ENCODE data around the gene ADGRD1.
"Not testable (repeated sequence)": the region's sequence is repeated elsewhere in the genome, so short reads cannot be mapped to it uniquely, and the experiment has no call there.

The ADGRD1 gene

DNA sequence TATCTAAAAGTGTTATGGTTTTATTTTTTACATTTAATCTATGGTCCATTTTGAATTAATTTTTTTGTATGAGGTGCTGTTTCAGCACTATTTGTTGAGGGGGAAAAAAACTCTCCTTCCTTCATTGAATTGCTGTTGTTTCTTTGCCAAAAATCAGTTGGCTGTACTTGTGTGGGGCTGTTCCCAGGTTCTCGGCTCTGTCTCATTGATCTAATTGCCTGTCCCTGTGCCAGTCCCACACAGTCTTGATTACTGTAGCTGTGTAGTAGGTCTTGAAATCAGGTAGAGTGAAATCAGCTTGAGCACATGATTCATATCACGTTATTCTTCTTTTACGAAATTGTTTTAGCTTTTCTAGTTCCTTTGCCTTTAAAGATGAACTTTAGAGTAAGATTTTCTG lies 109.7 kb downstream of the ADGRD1 start:
- no peak overlapping the region for H3K9ac ChIP-seq (ENCODE audit: low read depth, low read length)
- H3K4me1 ChIP-seq (ENCODE audit: control insufficient read depth, insufficient read depth, low read length), result no peaks in the 10 kb centered on the region
- no peak overlapping the region for H3K4me3 ChIP-seq (ENCODE audit: low read depth, low read length)
- no peaks in the 10 kb centered on the region for H3K9me3 ChIP-seq (ENCODE audit: control insufficient read depth, insufficient read depth, low read length)
- H3K36me3 ChIP-seq (ENCODE audit: control insufficient read depth, insufficient read depth, low read length), result no peaks in the 10 kb centered on the region
- no peaks in the 10 kb centered on the region for H3K27me3 ChIP-seq (ENCODE audit: control insufficient read depth, insufficient read depth, low read length)

GRCh38 chr12:131063960-131064359 lies 110.3 kb downstream of the ADGRD1 start:
- Histone ChIP-seq H3K27me3 (ENCODE audit: control insufficient read depth, insufficient read depth, low read length) (no peaks in the 10 kb centered on the region), H3K9ac (ENCODE audit: low read depth, low read length) (no peak overlapping the region), H3K36me3 (ENCODE audit: control insufficient read depth, insufficient read depth, low read length) (no peaks in the 10 kb centered on the region), H3K4me3 (ENCODE audit: low read depth, low read length) (no peak overlapping the region), H3K9me3 (ENCODE audit: control insufficient read depth, insufficient read depth, low read length) (no peaks in the 10 kb centered on the region), H3K4me1 (ENCODE audit: control insufficient read depth, insufficient read depth, low read length) (no peaks in the 10 kb centered on the region)

DNA sequence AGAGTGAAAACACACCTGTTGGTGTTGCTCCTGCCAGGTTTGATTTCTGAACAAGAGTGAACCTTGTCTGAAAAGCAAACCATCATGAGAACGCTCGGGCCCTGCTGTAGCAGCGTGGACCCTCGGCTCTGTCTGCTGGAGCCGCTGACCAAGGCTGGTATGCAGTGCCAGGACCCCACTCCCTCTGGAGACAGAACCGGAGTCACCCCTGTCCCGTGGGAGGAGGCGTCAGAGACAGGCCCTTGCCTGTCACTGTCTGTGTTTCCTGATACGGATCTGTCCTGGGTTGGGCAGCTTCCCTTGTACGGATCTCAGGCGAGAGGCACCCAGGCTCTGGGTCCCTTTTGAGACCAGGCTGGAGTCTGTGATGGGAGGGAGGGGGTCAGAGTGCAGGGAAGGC lies 111.6 kb downstream of the ADGRD1 start:
- Histone ChIP-seq H3K4me1 (ENCODE audit: control insufficient read depth, insufficient read depth, low read length) (no peaks in the 10 kb centered on the region), H3K4me3 (ENCODE audit: low read depth, low read length) (no peak overlapping the region), H3K27me3 (ENCODE audit: control insufficient read depth, insufficient read depth, low read length) (no peaks in the 10 kb centered on the region), H3K9me3 (ENCODE audit: control insufficient read depth, insufficient read depth, low read length) (no peaks in the 10 kb centered on the region), H3K9ac (ENCODE audit: low read depth, low read length) (no peak overlapping the region), H3K36me3 (ENCODE audit: control insufficient read depth, insufficient read depth, low read length) (no peaks in the 10 kb centered on the region)

GRCh38 chr12:131065801-131066200 lies 112.1 kb downstream of the ADGRD1 start:
- no peaks in the 10 kb centered on the region for H3K27me3 ChIP-seq (ENCODE audit: control insufficient read depth, insufficient read depth, low read length)
- H3K36me3 ChIP-seq (ENCODE audit: control insufficient read depth, insufficient read depth, low read length), result no peaks in the 10 kb centered on the region
- H3K4me1 ChIP-seq (ENCODE audit: control insufficient read depth, insufficient read depth, low read length), result no peaks in the 10 kb centered on the region
- H3K9ac ChIP-seq (ENCODE audit: low read depth, low read length), result no peak overlapping the region
- no peak overlapping the region for H3K4me3 ChIP-seq (ENCODE audit: low read depth, low read length)
- H3K9me3 ChIP-seq (ENCODE audit: control insufficient read depth, insufficient read depth, low read length), result no peaks in the 10 kb centered on the region

DNA sequence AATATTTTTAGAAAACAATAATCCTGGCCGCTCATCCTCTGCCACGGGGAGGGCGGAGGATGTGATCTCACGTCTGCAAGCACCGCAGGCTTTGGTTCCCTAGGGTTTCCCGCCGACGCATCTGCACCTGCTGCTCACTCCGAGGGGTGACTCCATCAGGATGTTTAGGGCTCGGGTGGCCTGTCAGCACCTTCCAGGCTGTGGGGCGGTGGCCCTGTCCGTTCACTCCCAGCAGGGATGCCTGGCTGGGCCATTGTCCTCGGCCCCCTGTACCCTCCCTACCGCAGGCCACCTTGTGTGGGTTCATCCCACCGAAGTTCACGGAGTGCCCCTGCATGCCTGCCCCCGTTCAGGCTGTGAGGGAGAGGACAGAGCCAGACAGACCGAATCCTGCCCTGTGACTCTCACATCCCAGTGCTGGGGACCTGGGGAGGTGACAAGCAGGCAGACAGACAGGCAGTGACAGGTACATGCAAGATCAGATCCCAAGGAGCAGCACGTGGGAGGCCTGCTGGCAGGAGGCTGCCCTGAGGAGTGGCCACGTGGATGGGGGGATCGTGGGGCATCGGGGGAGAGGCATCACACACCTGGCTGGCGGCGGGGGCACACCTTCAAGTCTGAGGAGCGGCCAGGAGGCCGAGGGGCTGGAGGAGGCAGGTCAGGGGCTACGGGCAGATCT lies 112.6 kb downstream of the ADGRD1 start:
- no peak overlapping the region for H3K4me3 ChIP-seq (ENCODE audit: low read depth, low read length)
- no peak overlapping the region for H3K9ac ChIP-seq (ENCODE audit: low read depth, low read length)
- H3K27me3 ChIP-seq (ENCODE audit: control insufficient read depth, insufficient read depth, low read length), result no peaks in the 10 kb centered on the region
- no peaks in the 10 kb centered on the region for H3K36me3 ChIP-seq (ENCODE audit: control insufficient read depth, insufficient read depth, low read length)
- H3K4me1 ChIP-seq (ENCODE audit: control insufficient read depth, insufficient read depth, low read length), result no peaks in the 10 kb centered on the region
- H3K9me3 ChIP-seq (ENCODE audit: control insufficient read depth, insufficient read depth, low read length), result no peaks in the 10 kb centered on the region

DNA sequence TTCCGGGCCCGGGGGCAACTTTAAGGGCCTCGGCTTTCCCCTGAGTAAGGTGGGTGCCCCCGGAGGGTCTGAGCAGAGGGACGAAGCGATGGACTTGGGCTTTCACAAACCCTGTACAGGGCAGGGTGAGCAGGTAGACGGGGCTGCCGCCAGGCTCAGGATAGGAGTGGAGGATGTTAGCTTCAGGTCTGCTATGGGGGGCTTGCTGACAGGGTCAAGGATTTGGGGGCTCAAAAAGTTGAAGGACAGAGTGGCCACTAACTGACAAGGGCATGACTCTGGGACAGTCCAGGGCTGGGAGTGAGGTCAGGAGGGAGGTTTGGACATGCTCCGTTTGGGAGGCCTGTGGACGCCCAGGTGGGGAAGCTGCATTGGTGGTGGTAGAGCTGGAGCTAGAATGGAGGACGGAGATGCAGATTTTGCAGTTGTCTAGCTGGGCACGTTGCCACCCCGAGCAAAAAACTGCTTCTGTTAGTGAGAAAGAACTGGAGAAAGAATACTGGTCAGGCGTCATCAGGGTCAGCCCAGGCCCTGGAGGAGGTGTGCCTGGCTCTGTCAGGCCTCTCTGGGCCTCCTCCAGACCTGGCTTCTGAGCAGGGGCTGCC lies 113.3 kb downstream of the ADGRD1 start:
- Histone ChIP-seq H3K4me3 (ENCODE audit: low read depth, low read length) (no peak overlapping the region), H3K9me3 (ENCODE audit: control insufficient read depth, insufficient read depth, low read length) (no peaks in the 10 kb centered on the region), H3K4me1 (ENCODE audit: control insufficient read depth, insufficient read depth, low read length) (no peaks in the 10 kb centered on the region), H3K27me3 (ENCODE audit: control insufficient read depth, insufficient read depth, low read length) (no peaks in the 10 kb centered on the region), H3K36me3 (ENCODE audit: control insufficient read depth, insufficient read depth, low read length) (no peaks in the 10 kb centered on the region), H3K9ac (ENCODE audit: low read depth, low read length) (no peak overlapping the region)

DNA sequence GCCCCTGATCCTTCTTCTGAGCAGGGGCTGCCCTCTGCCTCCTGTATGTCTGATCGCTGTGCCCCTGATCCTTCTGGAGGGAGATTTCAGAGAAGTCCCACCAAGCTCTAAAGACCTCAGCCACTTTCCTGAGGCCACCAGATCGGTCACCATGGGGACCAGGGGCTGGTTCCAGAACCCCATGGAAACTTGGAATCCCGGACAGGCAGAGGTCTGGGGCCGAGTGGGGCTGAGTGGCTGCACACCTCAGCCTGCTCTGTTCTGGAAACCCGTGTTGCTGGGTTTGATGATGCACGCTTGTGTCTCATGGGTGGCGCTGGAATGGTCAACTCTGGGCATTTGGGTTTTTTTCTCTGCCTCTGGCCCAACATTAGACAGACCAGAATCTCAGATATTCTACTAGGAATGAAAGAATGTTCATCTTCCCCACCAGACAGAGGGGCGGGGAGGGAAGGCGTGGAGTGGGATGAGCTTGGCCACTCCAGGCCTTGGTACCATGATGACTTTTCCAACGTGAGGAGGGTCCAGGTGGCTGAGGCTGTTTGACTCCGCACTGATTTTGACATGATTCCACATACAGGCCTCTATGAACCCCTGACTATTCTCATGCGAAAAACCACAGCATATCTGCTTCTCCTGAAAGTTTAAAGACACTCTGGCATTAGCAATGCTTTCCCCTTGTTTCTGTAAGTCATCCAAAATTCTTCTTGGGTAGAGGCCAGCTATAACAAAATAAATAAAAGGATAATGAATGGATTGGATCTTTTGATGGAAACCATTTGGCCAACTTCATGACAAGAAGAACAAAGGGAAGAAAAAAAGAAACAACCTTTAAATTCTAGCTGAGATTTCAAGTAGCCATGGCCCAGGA lies 114.5 kb downstream of the ADGRD1 start:
- H3K4me3 ChIP-seq (ENCODE audit: low read depth, low read length), result no peak overlapping the region
- no peaks in the 10 kb centered on the region for H3K9me3 ChIP-seq (ENCODE audit: control insufficient read depth, insufficient read depth, low read length)
- H3K9ac ChIP-seq (ENCODE audit: low read depth, low read length), result no peak overlapping the region
- H3K36me3 ChIP-seq (ENCODE audit: control insufficient read depth, insufficient read depth, low read length), result no peaks in the 10 kb centered on the region
- H3K4me1 ChIP-seq (ENCODE audit: control insufficient read depth, insufficient read depth, low read length), result no peaks in the 10 kb centered on the region
- no peaks in the 10 kb centered on the region for H3K27me3 ChIP-seq (ENCODE audit: control insufficient read depth, insufficient read depth, low read length)

GRCh38 chr12:131068926-131069720 lies 115.4 kb downstream of the ADGRD1 start:
- H3K9me3 ChIP-seq (ENCODE audit: control insufficient read depth, insufficient read depth, low read length); H3K27me3 ChIP-seq (ENCODE audit: control insufficient read depth, insufficient read depth, low read length); H3K36me3 ChIP-seq (ENCODE audit: control insufficient read depth, insufficient read depth, low read length); H3K9ac ChIP-seq (ENCODE audit: low read depth, low read length); H3K4me3 ChIP-seq (ENCODE audit: low read depth, low read length); H3K4me1 ChIP-seq (ENCODE audit: control insufficient read depth, insufficient read depth, low read length): not testable (repeated sequence)

GRCh38 chr12:131070136-131070535 lies 116.4 kb downstream of the ADGRD1 start:
- H3K9me3 ChIP-seq (ENCODE audit: control insufficient read depth, insufficient read depth, low read length); H3K36me3 ChIP-seq (ENCODE audit: control insufficient read depth, insufficient read depth, low read length); H3K4me1 ChIP-seq (ENCODE audit: control insufficient read depth, insufficient read depth, low read length); H3K27me3 ChIP-seq (ENCODE audit: control insufficient read depth, insufficient read depth, low read length); H3K9ac ChIP-seq (ENCODE audit: low read depth, low read length); H3K4me3 ChIP-seq (ENCODE audit: low read depth, low read length): not testable (repeated sequence)

DNA sequence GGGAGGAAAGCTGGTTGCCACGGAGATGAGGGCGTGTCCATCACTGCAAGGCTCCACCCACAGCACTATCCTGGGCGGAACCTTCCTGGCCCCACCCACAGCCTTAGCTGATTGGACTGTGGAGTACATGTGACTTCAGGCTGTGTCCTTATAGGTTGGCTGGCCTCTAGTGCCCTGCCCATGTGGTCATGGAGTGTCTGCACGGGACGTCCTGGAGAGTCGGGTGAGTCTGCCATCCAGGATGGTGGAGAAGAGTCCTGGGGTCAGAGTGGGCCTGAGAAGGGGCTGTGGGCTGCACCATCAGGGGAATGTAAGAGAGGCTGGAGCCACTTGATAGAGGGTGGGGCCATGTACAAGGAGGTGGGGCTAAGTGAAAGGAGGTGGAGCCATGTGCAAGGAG lies 117.0 kb downstream of the ADGRD1 start:
- H3K4me3 ChIP-seq (ENCODE audit: low read depth, low read length); H3K9me3 ChIP-seq (ENCODE audit: control insufficient read depth, insufficient read depth, low read length); H3K27me3 ChIP-seq (ENCODE audit: control insufficient read depth, insufficient read depth, low read length); H3K4me1 ChIP-seq (ENCODE audit: control insufficient read depth, insufficient read depth, low read length); H3K9ac ChIP-seq (ENCODE audit: low read depth, low read length); H3K36me3 ChIP-seq (ENCODE audit: control insufficient read depth, insufficient read depth, low read length): not testable (repeated sequence)

DNA sequence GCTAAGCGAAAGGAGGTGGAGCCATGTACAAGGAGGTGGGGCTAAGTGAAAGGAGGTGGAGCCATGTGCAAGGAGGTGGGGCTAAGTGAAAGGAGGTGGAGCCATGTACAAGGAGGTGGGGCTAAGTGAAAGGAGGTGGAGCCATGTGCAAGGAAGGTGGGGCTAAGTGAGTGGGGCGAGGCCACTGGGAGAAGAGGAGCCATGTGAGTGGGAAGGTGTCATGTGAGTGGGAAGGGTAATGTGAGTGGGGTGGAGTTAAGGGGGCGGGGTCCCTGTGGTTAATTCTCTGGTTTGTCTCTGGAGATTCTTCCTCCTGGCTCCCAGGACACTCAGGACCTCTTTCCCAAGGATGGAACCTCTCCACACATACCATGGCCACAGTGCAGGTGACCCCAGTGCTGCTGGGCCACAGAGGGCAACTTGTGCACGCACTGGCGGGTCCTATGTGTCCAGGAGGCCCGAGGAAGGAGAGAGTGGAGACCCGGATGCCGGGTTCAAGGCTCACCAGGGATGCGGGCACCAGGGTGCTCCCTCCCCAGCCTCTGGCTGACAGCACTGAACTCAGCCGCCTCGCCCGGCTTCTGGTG lies 117.6 kb downstream of the ADGRD1 start:
- not testable (repeated sequence) for H3K36me3 ChIP-seq (ENCODE audit: control insufficient read depth, insufficient read depth, low read length); H3K9me3 ChIP-seq (ENCODE audit: control insufficient read depth, insufficient read depth, low read length); H3K27me3 ChIP-seq (ENCODE audit: control insufficient read depth, insufficient read depth, low read length); H3K9ac ChIP-seq (ENCODE audit: low read depth, low read length); H3K4me3 ChIP-seq (ENCODE audit: low read depth, low read length); H3K4me1 ChIP-seq (ENCODE audit: control insufficient read depth, insufficient read depth, low read length)
